OCI-LY3 (cell line): ENCODE data around the gene KDELR1.

Source experiments
- EZH2phosphoT487 ChIP-seq: fragments of 200-600 bp; shearing (Covaris generic); IDR thresholded peaks from 2 replicates; pipeline ENCODE4 v1.6.1; 2018; ENCODE audit warnings: antibody characterized with exemption, mixed run types, low read depth
- TF ChIP-seq, protein P1 (sequence below): fragments of 200-600, 300-600 bp; sonication (generic); IDR thresholded peaks from 2 replicates; pipeline ENCODE4 v1.5.1; 2014; ENCODE audit warnings: antibody characterized with exemption, low read length, low read depth

DNA sequence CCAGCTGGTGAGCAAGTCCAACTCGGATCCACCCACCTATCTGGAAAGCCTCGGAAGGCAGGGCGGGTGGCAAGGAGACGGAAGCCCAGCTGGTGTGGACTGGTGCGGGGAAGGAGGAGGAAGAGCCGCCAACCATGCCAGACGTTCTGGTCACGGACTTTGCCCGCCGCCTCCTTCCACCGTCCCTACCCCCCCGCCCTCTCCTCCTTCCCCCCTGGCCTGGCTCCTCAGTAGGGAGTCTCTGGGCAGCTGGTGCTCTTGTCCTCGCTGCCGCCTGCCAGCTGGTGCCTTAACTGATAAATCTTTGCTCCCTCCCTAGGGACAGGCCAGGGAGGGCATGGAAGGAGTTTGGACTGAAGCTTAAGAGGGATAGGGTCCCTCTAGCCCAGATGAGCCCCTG, 22.4 kb downstream of the KDELR1 start:
- TF ChIP-seq, protein P1, sequence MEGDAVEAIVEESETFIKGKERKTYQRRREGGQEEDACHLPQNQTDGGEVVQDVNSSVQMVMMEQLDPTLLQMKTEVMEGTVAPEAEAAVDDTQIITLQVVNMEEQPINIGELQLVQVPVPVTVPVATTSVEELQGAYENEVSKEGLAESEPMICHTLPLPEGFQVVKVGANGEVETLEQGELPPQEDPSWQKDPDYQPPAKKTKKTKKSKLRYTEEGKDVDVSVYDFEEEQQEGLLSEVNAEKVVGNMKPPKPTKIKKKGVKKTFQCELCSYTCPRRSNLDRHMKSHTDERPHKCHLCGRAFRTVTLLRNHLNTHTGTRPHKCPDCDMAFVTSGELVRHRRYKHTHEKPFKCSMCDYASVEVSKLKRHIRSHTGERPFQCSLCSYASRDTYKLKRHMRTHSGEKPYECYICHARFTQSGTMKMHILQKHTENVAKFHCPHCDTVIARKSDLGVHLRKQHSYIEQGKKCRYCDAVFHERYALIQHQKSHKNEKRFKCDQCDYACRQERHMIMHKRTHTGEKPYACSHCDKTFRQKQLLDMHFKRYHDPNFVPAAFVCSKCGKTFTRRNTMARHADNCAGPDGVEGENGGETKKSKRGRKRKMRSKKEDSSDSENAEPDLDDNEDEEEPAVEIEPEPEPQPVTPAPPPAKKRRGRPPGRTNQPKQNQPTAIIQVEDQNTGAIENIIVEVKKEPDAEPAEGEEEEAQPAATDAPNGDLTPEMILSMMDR = no peak
- no peak for TF ChIP-seq EZH2phosphoT487
